Muscle of arm (tissue), 12 donors: ENCODE results near the gene PLCXD1. TPM values are rescaled to one million over a fixed set of nuclear protein-coding genes. Genes with fewer than 3 reads are reported as not detected.
"Not testable (repeated sequence)": the region's sequence is repeated elsewhere in the genome, so short reads cannot be mapped to it uniquely, and the experiment has no call there.

Source experiments
- DNase-seq: peaks from one replicate; pipeline ENCODE4 v3.0.0-alpha.2; 2013
- polyA plus RNA-seq, 12 donors: library from polyadenylated mRNA; unstranded; fragments of 120-200 nt; gene quantifications; one replicate each; pipeline ENCODE4 v1.2.1, GENCODE V29; 2013; ENCODE audit not compliant: insufficient read length in 12 of 12

The PLCXD1 gene
- polyA plus RNA-seq, 12 donors: 10.5 to 29.7 (median 13.9) TPM; not detected in 1

- DNase-seq: no peak
These were observed 7.4 kb downstream of the PLCXD1 start for GRCh38 chrX:288561-288991.

- DNase-seq: no peak
These were observed 9.4 kb downstream of the PLCXD1 start for GRCh38 chrX:290476-291166.

DNA sequence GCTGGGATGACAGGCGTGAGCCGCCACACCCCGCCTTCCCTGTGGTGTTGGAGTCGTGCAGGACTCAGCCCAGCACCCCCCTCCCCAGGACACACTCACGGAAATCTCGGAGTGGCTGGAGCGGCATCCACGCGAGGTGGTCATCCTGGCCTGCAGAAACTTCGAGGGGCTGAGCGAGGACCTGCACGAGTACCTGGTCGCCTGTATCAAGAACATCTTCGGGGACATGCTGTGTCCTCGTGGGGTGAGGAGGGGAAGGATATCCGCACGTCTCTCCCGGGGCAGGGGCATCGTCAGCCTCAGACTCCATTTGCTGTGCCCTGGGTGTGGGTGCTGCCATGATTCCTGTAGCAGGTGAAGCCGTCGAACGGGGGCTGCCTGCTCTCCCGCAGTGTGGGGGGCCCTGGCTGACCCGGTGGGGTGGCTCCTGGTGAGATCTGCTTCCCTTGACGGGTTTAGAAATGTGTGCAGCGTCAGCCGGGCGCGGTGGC, 10.3 kb downstream of the PLCXD1 start:
- no peak for DNase-seq

GRCh38 chrX:292900-293897, 12.0 kb downstream of the PLCXD1 start:
- DNase-seq: no peak

DNA sequence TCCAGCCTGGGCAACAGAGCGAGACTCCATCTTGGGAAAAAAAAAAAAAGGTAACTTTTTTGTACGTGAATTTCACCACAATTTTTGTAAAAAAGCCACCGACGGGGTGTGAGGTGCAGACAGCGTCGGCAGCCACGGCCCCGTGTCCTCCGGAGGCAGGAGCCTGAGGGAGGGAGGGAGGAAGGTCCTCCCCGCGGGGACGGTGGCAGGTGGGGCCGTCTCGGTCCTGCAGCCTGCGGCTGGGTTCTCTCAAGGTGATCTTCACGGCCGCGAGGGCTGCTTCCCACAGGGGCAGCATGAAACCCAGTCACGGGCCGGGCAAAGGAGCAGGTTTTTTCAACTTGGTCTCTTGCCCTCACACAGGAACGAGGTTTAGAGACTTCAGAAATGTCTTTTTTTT, 14.0 kb downstream of the PLCXD1 start:
- no peak for DNase-seq

- DNase-seq: no peak
These were observed 17.8 kb downstream of the PLCXD1 start for GRCh38 chrX:298993-299392.

DNA sequence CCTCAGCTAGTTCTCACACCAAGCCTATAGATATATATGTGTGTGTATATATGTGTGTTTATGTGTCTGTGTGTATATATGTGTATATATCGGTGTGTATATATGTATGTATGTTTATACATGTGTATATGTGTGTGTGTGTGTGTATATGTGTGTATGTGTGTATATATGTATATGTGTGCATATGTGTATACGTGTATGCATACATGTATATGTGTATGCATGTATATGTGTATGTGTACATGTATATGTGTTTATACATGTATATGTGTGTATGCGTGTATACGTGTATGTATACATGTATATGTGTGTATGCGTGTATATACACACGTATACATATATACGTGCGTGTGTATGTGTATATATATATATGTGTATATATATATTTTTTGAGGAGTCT, 19.2 kb downstream of the PLCXD1 start:
- no peak for DNase-seq

DNA sequence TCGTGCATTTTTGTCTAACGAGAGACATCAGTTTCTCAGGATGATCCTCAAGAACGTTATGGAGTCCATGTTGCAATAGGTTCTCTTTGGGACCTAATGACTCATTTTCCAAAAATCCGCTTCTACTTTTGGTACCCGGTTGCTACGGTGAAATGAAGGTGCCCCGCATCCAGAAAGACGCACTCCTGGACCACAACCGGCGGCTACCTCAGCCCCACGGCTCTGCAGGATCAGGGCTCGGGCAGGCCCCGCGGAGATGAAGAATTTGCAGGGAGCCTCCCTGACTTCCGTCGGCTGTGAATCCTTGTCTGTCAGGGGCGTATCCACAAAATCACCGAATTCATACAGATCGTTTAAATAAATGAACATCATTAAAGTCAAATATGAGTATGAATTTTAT, 21.8 kb downstream of the PLCXD1 start:
- no peak for DNase-seq

DNA sequence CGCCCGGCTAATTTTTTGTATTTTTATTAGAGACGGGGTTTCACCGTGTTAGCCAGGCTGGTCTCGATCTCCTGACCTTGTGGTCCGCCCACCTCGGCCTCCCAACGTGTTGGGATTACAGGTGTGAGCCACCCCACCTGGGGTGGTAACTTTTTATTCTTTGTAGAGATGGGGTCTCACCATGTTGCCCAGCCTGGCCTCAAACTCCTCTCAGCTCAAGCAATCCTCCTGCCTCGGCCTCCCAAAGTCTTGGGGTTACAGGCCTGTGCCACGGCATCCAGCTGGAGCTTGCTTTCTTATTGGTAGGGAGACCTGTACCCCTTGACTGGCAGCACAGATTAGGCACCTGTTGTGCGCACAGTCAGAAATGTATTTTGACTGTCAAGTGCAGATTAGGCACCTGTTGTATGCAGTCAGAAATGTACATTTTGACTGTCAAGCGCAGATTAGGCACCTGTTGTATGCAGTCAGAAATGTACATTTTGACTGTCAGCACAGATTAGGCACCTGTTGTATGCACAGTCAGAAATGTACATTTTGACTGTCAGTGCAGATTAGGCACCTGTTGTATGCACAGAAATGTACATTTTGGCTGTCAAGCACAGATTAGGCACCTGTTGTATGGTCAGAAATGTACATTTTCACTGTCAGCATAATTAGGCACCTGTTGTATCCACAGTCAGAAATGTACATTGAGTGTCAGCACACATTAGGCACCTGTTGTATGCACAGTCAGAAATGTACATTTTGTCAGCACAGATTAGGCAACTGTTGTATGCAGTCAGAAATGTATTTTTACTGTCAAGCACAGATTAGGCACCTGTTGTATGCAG, 24.8 kb downstream of the PLCXD1 start:
- DNase-seq: not testable (repeated sequence)

DNA sequence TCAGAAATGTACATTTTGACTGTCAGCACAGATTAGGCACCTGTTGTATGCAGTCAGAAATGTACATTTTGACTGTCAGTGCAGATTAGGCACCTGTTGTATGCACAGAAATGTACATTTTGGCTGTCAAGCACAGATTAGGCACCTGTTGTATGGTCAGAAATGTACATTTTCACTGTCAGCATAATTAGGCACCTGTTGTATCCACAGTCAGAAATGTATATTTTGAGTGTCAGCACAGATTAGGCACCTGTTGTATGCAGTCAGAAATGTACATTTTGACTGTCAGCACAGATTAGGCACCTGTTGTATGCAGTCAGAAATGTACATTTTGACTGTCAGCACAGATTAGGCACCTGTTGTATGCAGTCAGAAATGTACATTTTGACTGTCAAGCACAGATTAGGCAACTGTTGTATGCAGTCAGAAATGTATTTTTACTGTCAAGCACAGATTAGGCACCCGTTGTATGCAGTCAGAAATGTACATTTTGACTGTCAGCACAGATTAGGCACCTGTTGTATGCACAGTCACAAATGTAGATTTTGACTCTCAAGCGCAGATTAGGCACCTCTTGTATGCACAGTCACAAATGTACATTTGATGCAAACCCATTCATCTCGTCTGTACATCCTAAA, 25.6 kb downstream of the PLCXD1 start:
- DNase-seq: not testable (repeated sequence)

DNA sequence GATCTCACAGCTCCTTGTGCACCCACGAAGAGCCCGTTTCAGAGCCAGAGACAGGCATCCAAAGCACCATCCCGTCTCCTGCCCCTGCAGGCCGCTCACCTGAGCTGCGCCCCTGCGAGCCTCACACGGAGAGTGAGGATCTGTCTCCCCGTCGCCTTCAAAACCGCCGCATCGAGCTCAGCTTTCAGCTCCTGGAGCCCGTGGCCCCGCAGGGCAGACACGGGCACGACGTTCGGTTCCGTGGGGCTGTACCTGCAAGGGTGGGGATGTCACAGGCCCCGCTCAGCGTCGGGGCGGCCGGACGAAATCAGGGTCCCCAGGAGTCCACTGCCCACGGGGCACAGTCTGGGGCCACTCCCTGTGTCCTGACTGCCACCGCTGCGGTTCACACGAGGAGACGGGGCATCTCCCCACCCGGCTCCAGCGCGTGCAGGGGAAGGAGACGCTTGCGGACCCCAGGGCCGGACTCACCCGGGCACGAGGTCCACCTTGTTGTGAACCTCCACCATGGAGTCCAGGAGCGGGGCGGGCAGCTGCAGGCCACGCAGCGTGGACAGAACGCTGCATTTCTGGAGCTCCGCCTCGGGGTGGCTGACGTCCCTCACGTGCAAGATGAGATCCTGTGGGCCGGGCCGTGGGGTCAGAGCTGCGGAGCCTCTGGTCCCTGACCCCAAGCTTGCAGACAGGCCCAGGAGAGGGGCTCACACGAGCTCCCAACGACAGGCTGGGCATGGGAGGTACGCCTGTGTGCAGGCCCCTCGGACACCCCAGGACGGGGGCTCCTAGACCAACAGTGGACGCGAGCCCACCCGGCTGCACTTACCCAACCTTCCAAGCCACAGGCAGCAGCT, 26.3 kb downstream of the PLCXD1 start:
- no peak for DNase-seq

DNA sequence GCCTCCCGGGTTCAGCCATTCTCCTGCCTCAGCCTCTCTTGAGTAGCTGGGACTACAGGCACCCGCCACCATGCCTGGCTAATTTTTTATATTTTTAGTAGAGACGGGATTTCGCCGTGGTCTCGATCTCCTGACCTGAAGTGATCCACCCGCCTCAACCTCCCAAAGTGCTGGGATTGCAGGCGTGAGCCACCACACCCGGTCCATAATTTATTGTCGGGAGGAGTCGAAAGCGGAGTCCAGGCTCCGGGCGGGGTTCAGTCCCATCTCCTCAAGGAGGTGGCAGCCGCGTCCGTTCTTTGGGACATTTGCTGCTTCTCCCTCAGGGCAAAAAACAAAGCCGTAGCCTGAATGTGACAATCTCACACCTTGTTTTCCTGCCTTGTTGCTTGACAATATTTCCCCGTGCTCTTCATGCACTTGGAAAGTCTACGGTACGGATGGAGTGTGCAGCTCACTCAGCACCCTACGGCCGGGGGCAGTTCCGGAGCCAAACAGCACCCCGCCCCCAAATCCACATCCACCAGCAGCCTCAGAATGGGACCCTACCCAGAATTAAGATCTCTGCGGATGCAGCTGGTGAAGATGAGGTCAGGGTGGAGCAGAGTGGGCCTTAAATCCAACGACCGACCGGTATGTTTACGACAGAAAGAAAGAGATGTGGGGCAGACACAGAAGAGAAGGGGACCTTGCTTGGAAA, 27.8 kb downstream of the PLCXD1 start:
- DNase-seq: no peak

DNA sequence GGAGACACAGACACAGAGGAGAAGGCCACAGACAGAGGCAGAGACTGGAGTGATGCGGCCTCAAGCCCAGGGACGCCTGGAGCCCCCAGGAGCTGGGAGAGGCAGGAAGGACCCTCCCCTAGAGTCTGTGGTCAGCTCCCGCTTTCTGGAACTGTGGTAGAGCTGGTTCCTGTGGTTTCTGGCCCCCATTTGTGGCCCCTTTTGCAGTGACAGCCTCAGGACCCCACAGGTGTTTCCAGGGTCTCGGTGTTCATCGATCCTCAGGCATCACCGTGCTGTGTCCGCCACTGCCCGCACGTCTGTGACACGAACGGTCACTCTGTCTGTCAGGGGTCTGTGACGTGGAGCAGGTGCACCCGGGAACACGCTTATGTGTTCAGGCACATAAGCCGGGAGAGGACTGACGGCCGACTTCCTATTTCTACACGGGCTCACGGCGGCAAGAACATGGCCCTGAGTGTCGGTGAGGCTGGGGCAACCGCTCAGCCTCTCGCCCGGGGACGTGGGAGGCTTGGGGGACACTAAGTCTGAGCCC, 29.5 kb downstream of the PLCXD1 start:
- DNase-seq: no peak

- DNase-seq: no peak
These were observed 30.3 kb downstream of the PLCXD1 start for GRCh38 chrX:311156-312129.

DNA sequence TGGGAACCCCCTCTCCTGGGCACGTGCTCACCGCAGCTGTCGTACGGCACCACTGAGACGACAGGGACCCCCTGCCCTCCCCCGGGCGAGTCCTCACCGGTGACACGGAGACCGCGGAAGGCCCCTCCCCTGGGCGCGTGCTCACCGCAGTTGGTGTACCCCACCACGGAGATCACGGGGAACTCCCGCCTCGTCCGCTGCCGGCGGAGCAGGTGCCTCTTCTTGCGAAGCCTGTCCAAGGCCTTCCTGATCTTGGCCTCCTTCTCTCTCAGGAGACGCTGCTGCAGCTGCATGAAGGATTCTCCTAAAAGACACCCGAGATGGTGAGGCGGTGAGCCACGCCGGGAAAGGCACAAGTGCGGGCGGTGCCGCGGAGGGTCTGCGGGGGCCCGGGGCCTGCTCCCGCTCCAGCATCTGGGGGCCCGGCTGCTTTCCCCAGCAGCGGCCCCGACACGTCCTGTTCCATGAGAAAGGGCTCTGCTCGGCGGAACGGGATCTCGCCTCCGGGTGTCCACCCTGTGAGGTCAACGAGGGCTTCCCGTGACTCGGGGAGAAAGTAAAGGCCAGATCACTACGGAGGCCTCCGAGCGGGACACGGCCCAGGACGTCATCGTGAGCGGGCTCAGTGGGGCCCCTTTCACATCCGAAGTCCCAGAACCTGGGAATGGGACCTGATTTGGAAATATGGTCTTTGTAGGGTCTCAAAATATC, 31.6 kb downstream of the PLCXD1 start:
- DNase-seq: no peak

- DNase-seq: no peak
These were observed 32.4 kb downstream of the PLCXD1 start for GRCh38 chrX:313546-313945.

- DNase-seq: no peak
These were observed 32.9 kb downstream of the PLCXD1 start for GRCh38 chrX:314049-314448.
